Measurements from ENCODE around the gene ZBTB3.
"Not testable (repeated sequence)": the region's sequence is repeated elsewhere in the genome, so short reads cannot be mapped to it uniquely, and the experiment has no call there.

Gene ZBTB3

GRCh38 chr11:62706850-62707247 is 47.1 kb downstream of the ZBTB3 start:
- Histone ChIP-seq H3K36me3 (ENCODE audit: insufficient read depth) (no peaks in the 10 kb centered on the region), H4K20me1 (ENCODE audit: insufficient read depth) (no peaks in the 10 kb centered on the region), H3K4me3 (IDR thresholded peaks at IDR 0.05; ENCODE audit: insufficient read depth, low read depth, low read length) (no peak overlapping the region), H3K79me2 (ENCODE audit: insufficient read depth, low read depth) (peaks cover 9% of the 10 kb centered on the region; the same call in 1 of the 2 replicates), H3K27ac (no peak overlapping the region), H3K4me1 (ENCODE audit: low read depth, poor library complexity, severe bottlenecking) (peaks cover 49% of the 10 kb centered on the region), H3K9ac (no peak overlapping the region), H3K27me3 (ENCODE audit: insufficient read depth, low read depth) (no peaks in the 10 kb centered on the region), H2AFZ (ENCODE audit: low read depth) (peak overlapping the region; percentile 50; the same call in 1 of the 2 replicates), H3K4me2 (peak overlapping the region; percentile 83)
- no peak for TF ChIP-seq CTCF (conservative IDR thresholded peaks at IDR 0.05; ENCODE audit: low read depth, low read length)

- peaks cover 3% of the 10 kb centered on the region; the same call in 1 of the 2 replicates for H3K79me2 ChIP-seq (ENCODE audit: insufficient read depth, low read depth)
Measured at GRCh38 chr11:62705880-62706849, 47.8 kb downstream of the ZBTB3 start.

GRCh38 chr11:62705413-62705812 is 48.5 kb downstream of the ZBTB3 start:
- Histone ChIP-seq H4K20me1 (ENCODE audit: insufficient read depth) (no peaks in the 10 kb centered on the region), H2AFZ (ENCODE audit: low read depth) (peak overlapping the region; percentile 75; the same call in 1 of the 2 replicates), H3K4me3 (IDR thresholded peaks at IDR 0.05; ENCODE audit: insufficient read depth, low read depth, low read length) (no peak overlapping the region), H3K27me3 (ENCODE audit: insufficient read depth, low read depth) (no peaks in the 10 kb centered on the region), H3K9ac (peak overlapping the region; percentile 76), H3K4me1 (ENCODE audit: low read depth, poor library complexity, severe bottlenecking) (peaks cover 35% of the 10 kb centered on the region), H3K27ac (peak overlapping the region; percentile 82), H3K4me2 (peak overlapping the region; percentile 66), H3K36me3 (ENCODE audit: insufficient read depth) (no peaks in the 10 kb centered on the region), H3K79me2 (ENCODE audit: insufficient read depth, low read depth) (no peaks in the 10 kb centered on the region; the same call in 1 of the 2 replicates)
- TF ChIP-seq CTCF (conservative IDR thresholded peaks at IDR 0.05; ENCODE audit: low read depth, low read length): no peak

More at GRCh38 chr11:62705880-62706849, 47.8 kb downstream of the ZBTB3 start:
- peak overlapping the region; percentile 82 for H3K27ac ChIP-seq
- H3K27me3 ChIP-seq (ENCODE audit: insufficient read depth, low read depth): no peaks in the 10 kb centered on the region
- H4K20me1 ChIP-seq (ENCODE audit: insufficient read depth): no peaks in the 10 kb centered on the region
- peak overlapping the region; percentile 76 for H3K9ac ChIP-seq
- no peak for TF ChIP-seq CTCF (conservative IDR thresholded peaks at IDR 0.05; ENCODE audit: low read depth, low read length)
- no peak overlapping the region for H3K4me3 ChIP-seq (IDR thresholded peaks at IDR 0.05; ENCODE audit: insufficient read depth, low read depth, low read length)
- peak overlapping the region; percentile 75 for H2AFZ ChIP-seq (ENCODE audit: low read depth)
- peak overlapping the region; percentile 83 for H3K4me2 ChIP-seq
- H3K36me3 ChIP-seq (ENCODE audit: insufficient read depth): no peaks in the 10 kb centered on the region
- H3K4me1 ChIP-seq (ENCODE audit: low read depth, poor library complexity, severe bottlenecking): peaks cover 42% of the 10 kb centered on the region

- not testable (repeated sequence) for H3K4me2 ChIP-seq; H3K36me3 ChIP-seq (ENCODE audit: insufficient read depth); H2AFZ ChIP-seq (ENCODE audit: low read depth); H3K27me3 ChIP-seq (ENCODE audit: insufficient read depth, low read depth); H3K4me3 ChIP-seq (IDR thresholded peaks at IDR 0.05; ENCODE audit: insufficient read depth, low read depth, low read length); H3K27ac ChIP-seq; H3K9ac ChIP-seq; H4K20me1 ChIP-seq (ENCODE audit: insufficient read depth); H3K79me2 ChIP-seq (ENCODE audit: insufficient read depth, low read depth)
- H3K4me1 ChIP-seq (ENCODE audit: low read depth, poor library complexity, severe bottlenecking): peaks cover 29% of the 10 kb centered on the region
Measured at GRCh38 chr11:62703921-62704320, 50.0 kb downstream of the ZBTB3 start.

Measured in KMS-11 (cell line).